Fibroblast of villous mesenchyme (primary cell): ENCODE measurements around the gene SCEL. TPM values are rescaled to one million over a fixed set of nuclear protein-coding genes. Genes with fewer than 3 reads are reported as not detected.

Experiments used
- DNase-seq: peaks from one replicate; pipeline ENCODE4 v3.0.0-alpha.2; 2010; ENCODE audit warnings: low read depth
- H3K4me3 ChIP-seq: 2 replicates; pipeline ENCODE4 v1.5.1; 2011; ENCODE audit warnings: low read depth, mild to moderate bottlenecking, low read length
- CTCF ChIP-seq: IDR thresholded peaks from 2 replicates; pipeline ENCODE4 v1.5.1; 2012; ENCODE audit warnings: low read depth, mild to moderate bottlenecking, low read length; ENCODE audit not compliant: insufficient read depth
- total RNA-seq: library from RNA; depleted of rRNA; stranded (reverse); fragments of >200 nt; gene quantifications from 2 replicates; pipeline ENCODE4 v1.2.3, GENCODE V29; 2012

Gene SCEL
- total RNA-seq, 1 donor, result not detected

- DNase-seq, result no peak
- TF ChIP-seq CTCF, result no peak
- no peak overlapping the region for H3K4me3 ChIP-seq
Measured at GRCh38 chr13:77502104-77502720, 33.3 kb upstream of the SCEL start.

- no peak for DNase-seq
- no peak overlapping the region for H3K4me3 ChIP-seq
- no peak for TF ChIP-seq CTCF
Measured at GRCh38 chr13:77503398-77503797, 32.1 kb upstream of the SCEL start.

GRCh38 chr13:77506874-77507273, 28.6 kb upstream of the SCEL start:
- no peak overlapping the region for H3K4me3 ChIP-seq
- TF ChIP-seq CTCF, result no peak
- no peak for DNase-seq

GRCh38 chr13:77507931-77508776, 27.4 kb upstream of the SCEL start:
- no peak overlapping the region for H3K4me3 ChIP-seq
- DNase-seq, result peak; percentile 61
- TF ChIP-seq CTCF, result no peak

- no peak overlapping the region for H3K4me3 ChIP-seq
- TF ChIP-seq CTCF, result no peak
- DNase-seq, result no peak
Measured at GRCh38 chr13:77508959-77509620, 26.4 kb upstream of the SCEL start.

- no peak overlapping the region for H3K4me3 ChIP-seq
- no peak for TF ChIP-seq CTCF
- DNase-seq, result no peak
Measured at GRCh38 chr13:77510156-77510555, 25.4 kb upstream of the SCEL start.
